ENCODE results near the gene GJC2. TPM values are rescaled to one million over a fixed set of nuclear protein-coding genes. Genes with fewer than 3 reads are reported as not detected.

Gene GJC2
- total RNA-seq, 1 donor from 2014 or later, result 1.1 TPM

- Mint-ChIP-seq H3K4me3 (ENCODE audit: unreplicated experiment) (no peak overlapping the region), H3K27ac (ENCODE audit: unreplicated experiment) (peak overlapping the region; percentile 18), H3K27me3 (ENCODE audit: low read depth, unreplicated experiment) (no peaks in the 10 kb centered on the region), H3K36me3 (ENCODE audit: low read depth, unreplicated experiment) (peaks cover 8% of the 10 kb centered on the region), H3K4me1 (ENCODE audit: low read depth, unreplicated experiment) (peaks cover 10% of the 10 kb centered on the region), H3K9me3 (ENCODE audit: unreplicated experiment) (peaks cover 2% of the 10 kb centered on the region)
- H4K20me1 ChIP-seq (ENCODE audit: insufficient read depth, low read length), result peaks cover 15% of the 10 kb centered on the region
- no peak overlapping the region for H3K4me3 ChIP-seq (ENCODE audit: insufficient read depth, low read depth, low read length)
- FAIRE-seq (no peak), DNase-seq (ENCODE audit: low read depth) (no peak)
- peaks cover 54% of the 10 kb centered on the region for H3K79me2 ChIP-seq (ENCODE audit: insufficient read depth, low read length)
- TF ChIP-seq EZH2 (IDR thresholded peaks at IDR 0.05; ENCODE audit: insufficient read depth, low read length), result no peak
- TF ChIP-seq, protein P1, sequence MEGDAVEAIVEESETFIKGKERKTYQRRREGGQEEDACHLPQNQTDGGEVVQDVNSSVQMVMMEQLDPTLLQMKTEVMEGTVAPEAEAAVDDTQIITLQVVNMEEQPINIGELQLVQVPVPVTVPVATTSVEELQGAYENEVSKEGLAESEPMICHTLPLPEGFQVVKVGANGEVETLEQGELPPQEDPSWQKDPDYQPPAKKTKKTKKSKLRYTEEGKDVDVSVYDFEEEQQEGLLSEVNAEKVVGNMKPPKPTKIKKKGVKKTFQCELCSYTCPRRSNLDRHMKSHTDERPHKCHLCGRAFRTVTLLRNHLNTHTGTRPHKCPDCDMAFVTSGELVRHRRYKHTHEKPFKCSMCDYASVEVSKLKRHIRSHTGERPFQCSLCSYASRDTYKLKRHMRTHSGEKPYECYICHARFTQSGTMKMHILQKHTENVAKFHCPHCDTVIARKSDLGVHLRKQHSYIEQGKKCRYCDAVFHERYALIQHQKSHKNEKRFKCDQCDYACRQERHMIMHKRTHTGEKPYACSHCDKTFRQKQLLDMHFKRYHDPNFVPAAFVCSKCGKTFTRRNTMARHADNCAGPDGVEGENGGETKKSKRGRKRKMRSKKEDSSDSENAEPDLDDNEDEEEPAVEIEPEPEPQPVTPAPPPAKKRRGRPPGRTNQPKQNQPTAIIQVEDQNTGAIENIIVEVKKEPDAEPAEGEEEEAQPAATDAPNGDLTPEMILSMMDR (IDR thresholded peaks at IDR 0.05; ENCODE audit: insufficient read depth, low read depth, low read length), result no peak
- no peak overlapping the region for H3K4me2 ChIP-seq (ENCODE audit: low read length)
- H2AFZ ChIP-seq (ENCODE audit: low read depth, low read length), result no peak overlapping the region
- no peaks in the 10 kb centered on the region for H3K9me3 ChIP-seq (ENCODE audit: insufficient read depth, low read depth, low read length)
- H3K36me3 ChIP-seq (ENCODE audit: insufficient read depth, low read length), result no peaks in the 10 kb centered on the region
- H3K4me1 ChIP-seq (ENCODE audit: insufficient read depth, low read length), result peaks cover 11% of the 10 kb centered on the region
- no peak overlapping the region for H3K9ac ChIP-seq (ENCODE audit: low read length)
- H3K27me3 ChIP-seq (ENCODE audit: insufficient read depth, low read length), result no peaks in the 10 kb centered on the region
- no peak overlapping the region for H3K27ac ChIP-seq (ENCODE audit: low read depth, low read length)
These were observed 19.6 kb downstream of the GJC2 start for GRCh38 chr1:228169345-228169744.

- no peak for FAIRE-seq
- H3K4me1 ChIP-seq (ENCODE audit: insufficient read depth, low read length), result peaks cover 8% of the 10 kb centered on the region
- DNase-seq (ENCODE audit: low read depth), result no peak
- peaks cover 63% of the 10 kb centered on the region for H3K79me2 ChIP-seq (ENCODE audit: insufficient read depth, low read length)
- no peak overlapping the region for H3K4me2 ChIP-seq (ENCODE audit: low read length)
- no peaks in the 10 kb centered on the region for H3K27me3 ChIP-seq (ENCODE audit: insufficient read depth, low read length)
- H3K27ac Mint-ChIP-seq (ENCODE audit: unreplicated experiment), result no peak overlapping the region
- H3K9ac ChIP-seq (ENCODE audit: low read length), result no peak overlapping the region
- H3K4me1 Mint-ChIP-seq (ENCODE audit: low read depth, unreplicated experiment), result peaks cover 10% of the 10 kb centered on the region
- no peak overlapping the region for H3K27ac ChIP-seq (ENCODE audit: low read depth, low read length)
- no peak for TF ChIP-seq EZH2 (IDR thresholded peaks at IDR 0.05; ENCODE audit: insufficient read depth, low read length)
- TF ChIP-seq, protein P1 (IDR thresholded peaks at IDR 0.05; ENCODE audit: insufficient read depth, low read depth, low read length), result no peak
- H4K20me1 ChIP-seq (ENCODE audit: insufficient read depth, low read length), result peaks cover 25% of the 10 kb centered on the region
- no peaks in the 10 kb centered on the region for H3K9me3 ChIP-seq (ENCODE audit: insufficient read depth, low read depth, low read length)
- H3K27me3 Mint-ChIP-seq (ENCODE audit: low read depth, unreplicated experiment), result no peaks in the 10 kb centered on the region
- H2AFZ ChIP-seq (ENCODE audit: low read depth, low read length), result no peak overlapping the region
- H3K4me3 ChIP-seq (ENCODE audit: insufficient read depth, low read depth, low read length), result no peak overlapping the region
- H3K36me3 Mint-ChIP-seq (ENCODE audit: low read depth, unreplicated experiment), result peaks cover 8% of the 10 kb centered on the region
- no peaks in the 10 kb centered on the region for H3K36me3 ChIP-seq (ENCODE audit: insufficient read depth, low read length)
- peaks cover 2% of the 10 kb centered on the region for H3K9me3 Mint-ChIP-seq (ENCODE audit: unreplicated experiment)
- no peak overlapping the region for H3K4me3 Mint-ChIP-seq (ENCODE audit: unreplicated experiment)
These were observed 20.9 kb downstream of the GJC2 start for GRCh38 chr1:228170666-228171065.

DNA sequence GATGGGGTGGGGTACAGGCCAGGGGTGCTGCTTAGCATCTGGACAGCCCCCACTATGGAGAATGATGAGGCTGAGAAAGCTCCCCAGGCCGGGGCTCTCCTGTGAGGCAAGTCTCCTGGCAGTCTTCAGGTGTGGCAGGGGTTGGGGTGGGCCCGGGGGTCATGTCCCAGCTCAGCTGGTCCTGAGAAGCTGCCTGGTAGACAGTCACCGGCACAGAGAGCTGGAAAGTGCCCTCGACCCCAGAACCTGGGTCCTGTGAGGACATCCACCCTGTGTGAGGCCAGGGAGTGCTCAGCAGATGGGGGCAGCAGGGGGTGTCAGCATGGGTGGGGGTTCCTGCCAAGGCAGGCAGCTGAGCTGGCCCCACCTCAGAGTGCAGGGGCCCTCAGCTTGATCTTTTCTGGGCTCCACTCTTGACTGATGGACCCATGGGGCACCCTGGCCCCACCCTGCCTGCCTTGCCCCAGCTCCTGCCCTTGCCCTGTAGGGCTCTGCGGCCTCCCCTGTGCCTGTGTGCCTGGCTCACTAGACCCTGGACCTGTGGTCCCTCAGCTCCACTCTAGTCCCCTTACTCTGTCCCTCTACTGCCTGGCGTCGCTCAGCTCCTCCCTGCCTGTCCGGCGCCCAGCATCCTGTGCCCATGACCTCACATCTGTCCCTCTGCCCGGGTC lies 21.6 kb downstream of the GJC2 start:
- Mint-ChIP-seq H3K9me3 (ENCODE audit: unreplicated experiment) (peaks cover 2% of the 10 kb centered on the region), H3K36me3 (ENCODE audit: low read depth, unreplicated experiment) (peaks cover 8% of the 10 kb centered on the region), H3K4me1 (ENCODE audit: low read depth, unreplicated experiment) (peaks cover 10% of the 10 kb centered on the region), H3K27me3 (ENCODE audit: low read depth, unreplicated experiment) (no peaks in the 10 kb centered on the region), H3K4me3 (ENCODE audit: unreplicated experiment) (peak overlapping the region; percentile 50), H3K27ac (ENCODE audit: unreplicated experiment) (peak overlapping the region; percentile 62)
- Histone ChIP-seq H2AFZ (ENCODE audit: low read depth, low read length) (no peak overlapping the region), H3K9ac (ENCODE audit: low read length) (no peak overlapping the region), H3K36me3 (ENCODE audit: insufficient read depth, low read length) (no peaks in the 10 kb centered on the region), H3K4me3 (ENCODE audit: insufficient read depth, low read depth, low read length) (no peak overlapping the region), H3K27ac (ENCODE audit: low read depth, low read length) (no peak overlapping the region), H3K9me3 (ENCODE audit: insufficient read depth, low read depth, low read length) (no peaks in the 10 kb centered on the region), H3K4me1 (ENCODE audit: insufficient read depth, low read length) (peaks cover 6% of the 10 kb centered on the region), H3K27me3 (ENCODE audit: insufficient read depth, low read length) (no peaks in the 10 kb centered on the region), H3K79me2 (ENCODE audit: insufficient read depth, low read length) (peaks cover 61% of the 10 kb centered on the region), H4K20me1 (ENCODE audit: insufficient read depth, low read length) (peaks cover 25% of the 10 kb centered on the region), H3K4me2 (ENCODE audit: low read length) (no peak overlapping the region)
- DNase-seq (ENCODE audit: low read depth), result no peak
- no peak for FAIRE-seq
- no peak for TF ChIP-seq EZH2 (IDR thresholded peaks at IDR 0.05; ENCODE audit: insufficient read depth, low read length)
- TF ChIP-seq, protein P1 (IDR thresholded peaks at IDR 0.05; ENCODE audit: insufficient read depth, low read depth, low read length), result no peak
